Stromal cell of bone marrow (primary cell): ENCODE measurements around the gene KCTD11.
"Not testable (repeated sequence)": the region's sequence is repeated elsewhere in the genome, so short reads cannot be mapped to it uniquely, and the experiment has no call there.

Experiments used
- DNase-seq: peaks from one replicate; pipeline ENCODE4 v3.0.0-alpha.2; 2012; ENCODE audit warnings: low read depth

Gene KCTD11

DNA sequence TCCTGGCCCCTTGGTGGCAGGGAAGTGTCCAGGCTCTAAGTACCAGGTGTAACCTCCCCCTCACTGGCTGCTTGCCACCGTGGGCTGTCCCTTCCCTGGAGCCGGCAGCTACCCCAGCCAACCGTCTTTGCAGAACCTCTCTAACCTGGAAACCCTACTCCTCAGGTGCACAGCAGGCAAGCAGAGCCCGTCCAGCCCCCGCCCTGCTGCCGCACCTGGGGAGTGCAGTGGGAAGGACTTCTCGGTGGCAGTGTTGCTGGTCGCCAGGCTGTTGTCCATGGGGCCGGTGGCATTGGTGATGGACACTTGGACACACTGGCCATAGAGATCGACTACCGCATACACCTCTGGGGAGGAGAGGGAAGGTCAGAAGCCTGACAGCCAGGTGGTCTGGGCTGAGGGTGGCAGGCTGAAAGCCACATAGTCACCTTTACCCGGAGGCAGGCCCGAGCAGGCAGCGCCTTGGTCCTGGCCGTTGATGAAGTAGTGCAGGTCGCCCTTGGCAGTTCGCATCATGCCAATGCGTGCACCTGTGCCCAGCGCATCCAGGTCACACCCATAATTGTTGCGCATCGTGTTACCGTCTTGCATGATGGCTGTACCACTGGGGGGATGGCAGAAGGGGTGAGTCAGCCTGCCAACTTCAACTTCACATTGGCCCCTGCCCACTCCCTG is 29.3 kb upstream of the KCTD11 start:
- DNase-seq, result no peak

GRCh38 chr17:7323731-7324437 is 28.1 kb upstream of the KCTD11 start:
- DNase-seq, result peak; percentile 6

- no peak for DNase-seq
Observed at GRCh38 chr17:7324438-7324779, 27.6 kb upstream of the KCTD11 start.

- DNase-seq, result no peak
Observed at GRCh38 chr17:7325031-7325528, 26.9 kb upstream of the KCTD11 start.

GRCh38 chr17:7326186-7326585 is 25.8 kb upstream of the KCTD11 start:
- no peak for DNase-seq

DNA sequence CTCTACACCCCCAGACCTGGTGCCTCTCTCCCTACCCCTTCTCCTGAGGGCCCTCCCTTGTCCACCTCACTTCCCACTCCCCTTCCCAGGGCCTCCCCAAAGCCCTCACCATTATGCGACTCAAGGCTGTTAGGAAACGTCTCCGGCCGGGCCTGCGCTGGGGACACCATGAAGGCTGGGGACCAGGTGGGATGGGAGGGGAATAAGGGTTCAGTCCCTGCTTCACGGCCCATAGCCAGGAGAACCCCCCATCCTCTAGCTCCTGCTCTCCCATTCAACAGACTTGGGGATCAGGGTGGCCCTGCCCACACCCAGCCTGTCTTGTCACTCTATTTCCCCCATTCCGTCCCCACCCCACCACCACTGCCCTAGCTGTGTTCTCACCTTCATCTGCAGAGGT is 24.9 kb upstream of the KCTD11 start:
- DNase-seq, result no peak

- DNase-seq, result no peak
Observed at GRCh38 chr17:7327501-7327900, 24.5 kb upstream of the KCTD11 start.

GRCh38 chr17:7328009-7328408 is 24.0 kb upstream of the KCTD11 start:
- DNase-seq, result no peak

DNA sequence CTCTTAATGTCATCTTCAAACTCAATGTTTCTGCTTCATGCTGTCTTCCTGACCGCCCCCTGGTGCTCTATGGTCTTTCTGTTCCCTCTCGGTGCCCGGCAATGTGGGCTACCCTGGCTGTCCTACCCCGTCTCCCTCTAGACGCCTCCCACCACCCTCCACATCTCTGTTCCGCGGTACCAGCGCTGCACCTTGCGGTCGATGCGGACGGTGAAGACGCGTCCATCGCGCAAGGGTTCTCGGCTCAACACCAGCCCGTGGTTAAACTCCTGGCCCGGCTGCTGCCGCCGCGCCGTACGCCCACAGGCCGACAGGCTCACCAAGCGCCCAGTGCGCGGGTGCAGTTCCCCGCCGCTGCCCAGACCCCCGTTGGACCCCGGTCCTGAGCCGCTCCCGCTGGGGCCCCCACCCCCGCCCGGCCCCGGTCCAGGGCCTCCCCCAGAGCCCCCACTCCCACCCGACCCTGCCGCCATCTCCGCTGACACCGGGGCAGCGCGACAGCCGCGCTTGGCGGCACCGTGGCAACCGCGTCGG is 23.1 kb upstream of the KCTD11 start, which contains the start of gene NEURL4:
Gene NEURL4, minus strand, starts transcription at position 496 of the 534 bp plus-strand sequence. Its CDS starts 23 bp downstream, at position 473.
- DNase-seq, result no peak

DNA sequence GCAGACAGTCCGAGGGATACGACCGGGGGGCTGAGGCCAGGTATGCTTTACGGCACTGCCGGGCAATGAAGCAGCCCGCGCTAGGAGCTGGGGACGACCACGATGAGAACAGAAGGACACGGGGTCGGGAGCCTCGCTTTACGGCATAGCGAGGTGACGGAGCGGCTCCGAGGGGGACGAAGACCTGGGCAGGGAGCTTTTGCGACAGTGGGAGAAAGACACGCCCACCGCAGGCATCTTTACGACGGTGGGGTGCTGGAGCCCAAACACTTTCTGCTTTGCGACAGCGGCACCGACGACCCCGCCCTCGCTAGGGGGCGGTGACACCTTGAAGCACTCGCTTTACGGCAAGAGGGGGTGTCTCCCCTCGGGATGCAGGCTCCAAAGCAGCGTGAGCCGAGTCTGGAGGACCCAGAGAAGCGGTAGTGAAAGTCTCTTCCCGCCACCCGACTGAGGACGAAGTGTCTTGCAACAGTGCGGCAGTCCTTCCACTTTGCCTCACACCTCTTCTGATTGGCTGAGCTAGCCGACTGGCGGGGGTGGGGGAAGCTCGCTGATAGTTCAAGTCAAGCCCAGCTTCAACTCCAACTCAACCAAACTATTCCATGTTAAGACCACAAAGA is 22.5 kb upstream of the KCTD11 start:
- DNase-seq, result peak; percentile 98

- peak; percentile 72 for DNase-seq
Observed at GRCh38 chr17:7329997-7330637, 21.8 kb upstream of the KCTD11 start.

DNA sequence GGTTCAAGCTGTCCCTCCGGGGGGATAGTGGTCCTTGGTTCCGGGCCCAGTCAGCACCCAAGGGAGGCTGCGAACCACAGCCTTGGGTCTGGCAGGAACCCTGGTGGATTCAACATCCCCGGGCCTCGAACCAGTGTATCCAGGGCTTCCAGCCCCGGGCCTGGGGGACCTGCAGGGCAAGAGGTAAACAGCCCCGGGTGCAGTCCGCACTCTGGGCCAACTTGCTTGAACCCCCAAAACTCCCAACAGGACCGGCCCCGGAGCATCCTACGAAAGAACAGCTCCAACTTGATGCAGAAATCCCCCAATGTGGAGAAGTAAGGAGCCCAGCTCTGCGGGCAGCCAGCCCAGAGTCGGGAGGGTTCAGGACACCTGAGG is 21.3 kb upstream of the KCTD11 start:
- no peak for DNase-seq

- no peak for DNase-seq
Observed at GRCh38 chr17:7332111-7332510, 19.9 kb upstream of the KCTD11 start.

DNA sequence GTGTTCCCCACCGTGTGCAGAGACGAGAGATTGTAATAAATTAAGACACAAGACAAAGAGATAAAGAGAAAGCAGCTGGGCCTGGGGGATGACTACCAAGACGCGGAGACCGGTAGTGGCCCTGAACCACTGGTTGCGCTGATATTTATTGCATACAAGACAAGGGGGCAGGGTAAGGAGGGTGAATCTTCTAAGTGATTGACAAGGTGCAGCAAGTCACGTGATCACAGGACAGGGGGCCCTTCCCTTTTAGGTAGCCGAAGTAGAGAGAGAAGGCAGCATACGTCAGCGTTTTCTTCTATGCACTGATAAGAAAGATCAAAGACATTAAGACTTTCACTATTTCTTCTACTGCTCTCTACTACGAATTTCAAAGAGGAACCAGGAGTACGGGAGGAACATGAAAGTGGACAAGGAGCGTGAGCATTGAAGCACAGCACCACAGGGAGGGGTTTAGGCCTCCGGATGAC is 19.3 kb upstream of the KCTD11 start:
- not testable (repeated sequence) for DNase-seq

- DNase-seq, result no peak
Observed at GRCh38 chr17:7334938-7335538, 16.9 kb upstream of the KCTD11 start.

DNA sequence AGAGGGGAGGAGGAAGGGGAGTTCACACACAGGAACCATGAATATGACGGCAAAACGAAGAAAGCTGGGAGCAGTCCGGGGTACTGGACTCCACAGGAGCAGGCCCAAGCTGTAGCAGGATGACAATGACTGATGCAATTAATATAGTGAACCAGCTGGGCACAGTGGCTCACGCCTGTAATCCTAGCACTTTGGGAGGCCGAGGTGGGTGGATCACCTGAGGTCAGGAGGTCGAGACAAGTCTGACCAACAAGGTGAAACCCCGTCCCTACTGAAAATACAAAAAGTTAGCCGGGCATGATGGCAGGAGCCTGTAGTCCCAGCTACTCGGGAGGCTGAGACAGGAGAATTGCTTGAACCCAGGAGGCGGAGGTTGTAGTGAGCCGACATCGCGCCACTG is 16.2 kb upstream of the KCTD11 start:
- not testable (repeated sequence) for DNase-seq

GRCh38 chr17:7336240-7337175 is 15.5 kb upstream of the KCTD11 start, which contains the start of gene ACAP1:
TSS of gene ACAP1 (plus strand) at chr17:7336529. CDS start at chr17:7336735, 206 bp downstream.
- DNase-seq, result no peak

GRCh38 chr17:7337600-7337999 is 14.4 kb upstream of the KCTD11 start:
- not testable (repeated sequence) for DNase-seq

DNA sequence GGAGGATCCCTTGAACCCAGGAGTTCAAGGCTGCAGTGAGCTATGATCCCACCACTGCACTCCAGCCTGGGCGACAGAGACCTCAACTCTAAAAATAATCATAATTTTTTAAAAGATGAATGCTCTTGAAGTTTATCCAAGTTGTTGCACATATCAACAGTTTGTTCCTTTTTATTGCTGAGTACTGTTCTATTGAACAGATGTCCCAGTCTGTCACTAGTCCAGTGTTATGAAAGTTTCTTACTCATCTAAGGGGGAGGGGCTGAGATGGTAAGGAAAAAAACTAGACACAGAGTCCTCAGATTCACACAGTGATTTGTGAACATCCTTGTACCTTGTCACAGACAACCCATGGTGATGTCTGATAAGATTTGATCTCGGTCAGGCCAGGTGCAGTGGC is 11.8 kb upstream of the KCTD11 start:
- DNase-seq, result no peak

DNA sequence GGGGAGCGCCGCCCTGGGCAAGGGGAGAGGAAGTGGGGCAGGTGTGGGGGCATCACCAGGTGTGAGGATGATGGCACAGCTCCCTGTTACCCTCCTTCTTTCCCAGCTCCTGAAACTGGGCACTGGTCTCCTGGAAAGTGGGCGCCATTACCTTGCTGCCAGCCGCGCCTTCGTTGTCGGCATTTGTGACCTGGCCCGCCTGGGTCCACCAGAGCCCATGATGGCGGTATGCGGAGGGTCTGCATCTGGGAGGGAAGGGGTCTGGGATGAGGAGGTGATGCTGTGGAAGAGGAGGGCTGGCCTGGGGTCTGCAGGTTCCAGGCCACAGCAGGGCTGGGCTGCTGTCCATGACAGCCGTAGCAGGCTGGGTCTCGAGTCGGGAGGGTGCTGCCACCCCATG is 10.1 kb upstream of the KCTD11 start:
- no peak for DNase-seq

DNA sequence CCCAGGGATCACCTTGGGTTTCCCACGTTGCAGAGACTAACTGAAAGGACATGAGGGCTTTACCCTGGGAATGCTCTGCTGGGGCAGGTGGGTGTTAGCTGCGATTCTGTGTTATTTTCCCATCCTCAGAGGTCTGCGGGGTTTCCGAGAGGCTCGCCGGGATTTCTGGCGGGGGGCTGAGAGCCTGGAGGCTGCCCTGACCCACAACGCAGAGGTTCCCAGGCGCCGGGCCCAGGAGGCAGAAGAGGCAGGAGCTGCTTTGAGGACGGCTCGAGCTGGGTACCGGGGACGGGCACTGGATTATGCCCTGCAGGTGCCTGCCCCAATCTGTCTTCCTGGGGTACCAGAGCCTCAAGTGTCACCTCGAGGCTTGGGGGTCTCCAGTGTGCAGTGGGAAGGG is 8.7 kb upstream of the KCTD11 start:
- no peak for DNase-seq
